Jurkat, Clone E6-1 (cell line): ENCODE data around the gene RAD1.

Experiments used
- DNase-seq: peaks from one replicate; pipeline ENCODE4 v3.0.0-alpha.2; 2011; ENCODE audit warnings: low read depth, low spot score
- H3K4me3 ChIP-seq: 2 replicates; pipeline ENCODE4 v1.5.1; 2011; ENCODE audit warnings: mild to moderate bottlenecking, low read length, control low read depth, moderate library complexity

RAD1 gene

GRCh38 chr5:34919077-34919476, 3.8 kb upstream of the RAD1 start:
- no peak for DNase-seq

GRCh38 chr5:34918025-34918424, 2.7 kb upstream of the RAD1 start:
- DNase-seq, result no peak
- H3K4me3 ChIP-seq, result no peak overlapping the region

More at GRCh38 chr5:34919077-34919476, 3.8 kb upstream of the RAD1 start:
- H3K4me3 ChIP-seq, result no peak overlapping the region

GRCh38 chr5:34916518-34916917, 1.2 kb upstream of the RAD1 start:
- H3K4me3 ChIP-seq, result peak overlapping the region; percentile 95
- no peak for DNase-seq

- peak overlapping the region; percentile 95 for H3K4me3 ChIP-seq
These were observed 520 bp upstream of the RAD1 start for GRCh38 chr5:34915856-34916192.

GRCh38 chr5:34914671-34915138, 599 bp downstream of the RAD1 start:
- peak overlapping the region; percentile 95 for H3K4me3 ChIP-seq
- DNase-seq, result no peak

More at GRCh38 chr5:34915856-34916192, 520 bp upstream of the RAD1 start:
- no peak for DNase-seq

GRCh38 chr5:34913072-34913471, 2.2 kb downstream of the RAD1 start:
- no peak overlapping the region for H3K4me3 ChIP-seq
- DNase-seq, result no peak

GRCh38 chr5:34905564-34905963, 9.7 kb downstream of the RAD1 start:
- no peak overlapping the region for H3K4me3 ChIP-seq
- no peak for DNase-seq

GRCh38 chr5:34903260-34903659, 12.0 kb downstream of the RAD1 start:
- H3K4me3 ChIP-seq, result no peak overlapping the region
- DNase-seq, result no peak

GRCh38 chr5:34900652-34901051, 14.7 kb downstream of the RAD1 start:
- no peak overlapping the region for H3K4me3 ChIP-seq
- DNase-seq, result no peak

- DNase-seq, result no peak
- no peak overlapping the region for H3K4me3 ChIP-seq
These were observed 16.2 kb downstream of the RAD1 start for GRCh38 chr5:34899066-34899465.

- peak; percentile 58 for DNase-seq
- no peak overlapping the region for H3K4me3 ChIP-seq
These were observed 16.9 kb downstream of the RAD1 start for GRCh38 chr5:34898258-34898895.

GRCh38 chr5:34897646-34898045, 17.7 kb downstream of the RAD1 start:
- H3K4me3 ChIP-seq, result no peak overlapping the region
- no peak for DNase-seq

GRCh38 chr5:34895641-34896419, 19.5 kb downstream of the RAD1 start:
- no peak for DNase-seq
- no peak overlapping the region for H3K4me3 ChIP-seq

GRCh38 chr5:34894716-34895115, 20.6 kb downstream of the RAD1 start:
- DNase-seq, result no peak
- no peak overlapping the region for H3K4me3 ChIP-seq

GRCh38 chr5:34892414-34892813, 22.9 kb downstream of the RAD1 start:
- no peak overlapping the region for H3K4me3 ChIP-seq
- no peak for DNase-seq

GRCh38 chr5:34891981-34892380, 23.3 kb downstream of the RAD1 start:
- H3K4me3 ChIP-seq, result no peak overlapping the region
- DNase-seq, result no peak

GRCh38 chr5:34889394-34889793, 25.9 kb downstream of the RAD1 start:
- no peak for DNase-seq
- H3K4me3 ChIP-seq, result no peak overlapping the region

GRCh38 chr5:34886392-34887119, 28.7 kb downstream of the RAD1 start:
- no peak for DNase-seq
- no peak overlapping the region for H3K4me3 ChIP-seq

- DNase-seq, result no peak
- no peak overlapping the region for H3K4me3 ChIP-seq
These were observed 34.1 kb downstream of the RAD1 start for GRCh38 chr5:34881246-34881645.

- no peak overlapping the region for H3K4me3 ChIP-seq
These were observed 39.0 kb downstream of the RAD1 start for GRCh38 chr5:34876275-34876674.

More at GRCh38 chr5:34876275-34876674, 39.0 kb downstream of the RAD1 start:
- DNase-seq, result no peak
